ENCODE measurements around the gene PCGF1.
A peak's percentile ranks its signal among the peaks of the same experiment; 100 is the strongest.
"Not testable (repeated sequence)": the region's sequence is repeated elsewhere in the genome, so short reads cannot be mapped to it uniquely, and the experiment has no call there.

PCGF1 gene

DNA sequence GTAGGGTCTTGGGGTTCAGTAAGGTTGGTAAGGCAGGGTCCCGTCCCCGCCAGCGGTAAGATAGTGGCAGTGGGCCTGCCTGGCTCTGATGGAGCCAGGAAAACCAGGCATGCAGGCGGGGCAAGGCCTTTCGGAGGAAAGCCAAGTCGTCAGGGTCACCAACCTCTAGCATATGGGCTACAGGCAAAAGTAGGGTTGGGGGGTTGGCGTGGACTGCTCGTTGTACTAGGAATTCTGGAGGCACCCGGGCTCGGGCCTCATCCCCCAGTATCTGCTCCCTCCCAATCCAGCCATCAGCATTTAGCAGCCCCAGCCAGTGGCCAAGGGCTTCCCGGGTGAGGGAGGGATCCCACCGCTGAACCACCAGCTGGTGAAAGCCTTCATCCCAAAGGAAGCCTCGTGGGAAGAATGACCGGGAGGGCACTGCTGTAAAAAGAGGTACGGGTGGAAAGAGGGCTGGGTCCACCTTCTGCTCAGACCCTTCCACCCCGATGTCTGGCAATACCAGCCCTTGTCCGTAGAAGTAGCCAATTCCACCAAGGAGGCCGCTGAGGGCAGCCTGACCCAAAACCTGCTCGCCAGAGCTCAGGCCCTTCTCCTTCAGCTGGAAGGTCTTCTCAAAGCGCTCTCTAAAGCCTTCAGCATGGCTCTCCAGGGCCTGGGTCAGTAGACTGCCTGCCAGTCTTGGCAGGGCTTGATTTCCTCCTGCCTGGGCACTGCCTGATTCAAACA, 45.3 kb downstream of the PCGF1 start:
- Histone ChIP-seq H3K4me1 (ENCODE audit: control insufficient read depth in 1 of 2, insufficient read depth in 1 of 2, low read depth in 1 of 2, low read length in 1 of 2) (peaks cover 24 to 34% of the 10 kb centered on the region in 2 experiments), H3K9me3 (no peaks in the 10 kb centered on the region), H3K4me3 (ENCODE audit: low read depth in 1 of 2, low read length in 1 of 2) (no peak overlapping the region)

DNA sequence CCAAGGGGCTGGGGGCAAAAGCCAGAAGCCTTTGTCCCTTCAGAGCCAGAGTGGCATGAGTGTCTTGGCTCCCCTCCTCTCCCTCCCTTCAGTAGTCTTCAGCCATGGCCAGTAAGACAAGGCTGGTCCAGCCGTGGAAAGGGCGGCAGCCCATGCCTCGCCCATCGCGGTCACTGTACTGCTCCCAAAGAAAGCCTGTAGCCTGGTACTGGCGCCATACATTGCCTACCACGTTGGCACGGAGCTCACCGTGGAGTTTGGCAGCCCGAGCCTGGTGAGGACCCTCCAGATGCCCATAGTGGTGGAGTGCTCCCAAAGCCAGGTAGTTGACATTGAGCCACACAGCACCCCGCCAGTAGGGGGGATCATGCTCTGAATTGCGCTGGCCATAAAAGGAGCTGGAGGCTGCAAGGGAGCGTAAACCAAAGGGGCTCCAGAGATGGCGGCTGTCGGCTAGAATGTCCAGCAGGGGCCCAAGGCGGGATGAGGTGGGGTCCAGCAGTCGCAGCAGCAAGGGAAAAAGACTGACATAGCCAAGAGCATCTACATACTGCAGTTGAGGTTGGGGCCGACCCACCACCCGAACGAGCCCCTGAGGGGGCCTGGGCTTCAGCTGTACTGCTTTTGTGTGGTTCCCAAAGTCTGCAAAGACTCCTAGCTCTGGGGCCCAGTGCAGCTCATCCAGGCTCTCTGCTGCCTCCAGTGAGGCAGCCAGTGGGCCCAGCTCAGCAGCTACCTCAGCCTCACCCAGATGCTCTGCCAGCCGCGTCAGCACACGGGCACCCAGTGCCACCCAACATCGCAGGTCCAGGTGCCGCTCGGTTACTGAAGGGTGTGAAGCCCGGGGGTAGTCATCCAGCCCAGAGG, 46.1 kb downstream of the PCGF1 start:
- TF ChIP-seq, protein P1, sequence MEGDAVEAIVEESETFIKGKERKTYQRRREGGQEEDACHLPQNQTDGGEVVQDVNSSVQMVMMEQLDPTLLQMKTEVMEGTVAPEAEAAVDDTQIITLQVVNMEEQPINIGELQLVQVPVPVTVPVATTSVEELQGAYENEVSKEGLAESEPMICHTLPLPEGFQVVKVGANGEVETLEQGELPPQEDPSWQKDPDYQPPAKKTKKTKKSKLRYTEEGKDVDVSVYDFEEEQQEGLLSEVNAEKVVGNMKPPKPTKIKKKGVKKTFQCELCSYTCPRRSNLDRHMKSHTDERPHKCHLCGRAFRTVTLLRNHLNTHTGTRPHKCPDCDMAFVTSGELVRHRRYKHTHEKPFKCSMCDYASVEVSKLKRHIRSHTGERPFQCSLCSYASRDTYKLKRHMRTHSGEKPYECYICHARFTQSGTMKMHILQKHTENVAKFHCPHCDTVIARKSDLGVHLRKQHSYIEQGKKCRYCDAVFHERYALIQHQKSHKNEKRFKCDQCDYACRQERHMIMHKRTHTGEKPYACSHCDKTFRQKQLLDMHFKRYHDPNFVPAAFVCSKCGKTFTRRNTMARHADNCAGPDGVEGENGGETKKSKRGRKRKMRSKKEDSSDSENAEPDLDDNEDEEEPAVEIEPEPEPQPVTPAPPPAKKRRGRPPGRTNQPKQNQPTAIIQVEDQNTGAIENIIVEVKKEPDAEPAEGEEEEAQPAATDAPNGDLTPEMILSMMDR (IDR thresholded peaks at IDR 0.05) = no peak
- H3K4me3 ChIP-seq (ENCODE audit: low read depth in 1 of 2, low read length in 1 of 2) = no peak overlapping the region
- peaks cover 32 to 41% of the 10 kb centered on the region in 2 experiments for H3K4me1 ChIP-seq (ENCODE audit: control insufficient read depth in 1 of 2, insufficient read depth in 1 of 2, low read depth in 1 of 2, low read length in 1 of 2)
- H3K27me3 ChIP-seq = no peaks in the 10 kb centered on the region
- no peak overlapping the region for H3K27ac ChIP-seq
- H3K9me3 ChIP-seq = no peaks in the 10 kb centered on the region
- peaks cover 20% of the 10 kb centered on the region for H3K36me3 ChIP-seq

More for the DNA sequence above, 45.3 kb downstream of the PCGF1 start:
- H3K36me3 ChIP-seq = peaks cover 20% of the 10 kb centered on the region
- TF ChIP-seq, protein P1 (IDR thresholded peaks at IDR 0.05) = no peak
- no peaks in the 10 kb centered on the region for H3K27me3 ChIP-seq
- no peak overlapping the region for H3K27ac ChIP-seq

DNA sequence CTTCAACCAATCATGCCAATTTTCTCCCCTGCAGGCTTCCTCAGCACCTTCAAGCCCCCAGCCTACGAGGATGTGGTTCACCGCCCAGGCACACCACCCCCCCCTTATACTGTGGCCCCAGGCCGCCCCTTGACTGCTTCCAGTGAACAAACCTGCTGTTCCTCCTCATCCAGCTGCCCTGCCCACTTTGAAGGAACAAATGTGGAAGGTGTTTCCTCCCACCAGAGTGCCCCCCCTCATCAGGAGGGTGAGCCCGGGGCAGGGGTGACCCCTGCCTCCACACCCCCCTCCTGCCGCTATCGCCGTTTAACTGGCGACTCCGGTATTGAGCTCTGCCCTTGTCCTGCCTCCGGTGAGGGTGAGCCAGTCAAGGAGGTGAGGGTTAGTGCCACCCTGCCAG, 47.3 kb downstream of the PCGF1 start:
- H3K36me3 ChIP-seq = peaks cover 24% of the 10 kb centered on the region
- H3K27me3 ChIP-seq; H3K27ac ChIP-seq; H3K4me3 ChIP-seq (ENCODE audit: low read depth in 1 of 2, low read length in 1 of 2); H3K9me3 ChIP-seq: not testable (repeated sequence)
- H3K4me1 ChIP-seq (ENCODE audit: control insufficient read depth in 1 of 2, insufficient read depth in 1 of 2, low read depth in 1 of 2, low read length in 1 of 2) = peaks cover 40 to 45% of the 10 kb centered on the region in 2 experiments

DNA sequence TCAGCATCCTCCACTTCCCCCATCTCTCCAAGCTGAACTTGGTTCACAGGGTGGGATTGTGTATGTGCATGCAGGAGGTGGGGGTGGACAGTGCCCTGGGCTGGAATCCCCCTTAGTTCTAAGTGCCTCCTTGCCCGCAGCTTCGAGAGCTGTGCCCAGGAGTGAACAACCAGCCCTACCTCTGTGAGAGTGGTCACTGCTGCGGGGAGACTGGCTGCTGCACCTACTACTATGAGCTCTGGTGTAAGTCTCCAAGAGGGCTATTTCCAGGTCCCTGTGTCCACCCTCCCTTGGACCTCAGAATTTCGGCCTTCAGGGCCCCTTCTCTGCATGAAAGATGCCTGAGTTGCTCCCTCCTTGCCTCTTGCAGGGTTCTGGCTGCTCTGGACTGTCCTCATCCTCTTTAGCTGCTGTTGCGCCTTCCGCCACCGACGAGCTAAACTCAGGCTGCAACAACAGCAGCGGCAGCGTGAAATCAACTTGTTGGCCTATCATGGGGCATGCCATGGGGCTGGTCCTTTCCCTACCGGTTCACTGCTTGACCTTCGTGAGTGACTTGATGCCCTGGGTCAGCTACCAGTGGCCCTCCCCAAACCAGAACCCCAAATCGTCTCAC, 47.9 kb downstream of the PCGF1 start:
- H3K27me3 ChIP-seq; H3K27ac ChIP-seq; H3K9me3 ChIP-seq; H3K4me3 ChIP-seq (ENCODE audit: low read depth in 1 of 2, low read length in 1 of 2): not testable (repeated sequence)
- Histone ChIP-seq H3K4me1 (ENCODE audit: control insufficient read depth in 1 of 2, insufficient read depth in 1 of 2, low read depth in 1 of 2, low read length in 1 of 2) (peaks cover 42 to 47% of the 10 kb centered on the region in 2 experiments), H3K36me3 (peaks cover 24% of the 10 kb centered on the region)

DNA sequence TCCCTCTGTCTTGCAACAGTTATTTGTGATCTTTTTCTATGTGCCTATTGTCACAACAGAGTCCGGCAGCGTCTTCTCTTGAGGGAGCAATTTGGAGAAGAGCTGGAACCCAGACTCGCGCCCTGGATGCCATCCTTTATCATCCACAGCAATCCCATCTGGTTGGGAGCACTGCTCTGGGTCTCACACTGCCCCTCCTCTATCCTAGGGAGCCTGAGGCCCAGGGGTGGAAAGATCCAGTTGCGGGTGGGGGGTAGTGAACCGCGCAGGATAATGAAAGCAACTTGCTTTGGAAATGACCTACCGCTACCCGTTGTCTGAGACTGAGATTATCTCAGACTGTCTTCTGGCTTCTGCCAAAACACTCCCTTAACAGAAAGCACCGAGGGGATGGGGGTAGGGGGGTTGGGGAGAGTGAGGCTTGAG, 48.5 kb downstream of the PCGF1 start:
- H3K4me3 ChIP-seq (ENCODE audit: low read depth in 1 of 2, low read length in 1 of 2) = peak overlapping the region; percentile 67 to 91
- no peaks in the 10 kb centered on the region for H3K9me3 ChIP-seq
- TF ChIP-seq, protein P1 (IDR thresholded peaks at IDR 0.05) = no peak
- peak overlapping the region; percentile 93 for H3K27ac ChIP-seq
- H3K36me3 ChIP-seq = peaks cover 24% of the 10 kb centered on the region
- H3K4me1 ChIP-seq (ENCODE audit: control insufficient read depth in 1 of 2, insufficient read depth in 1 of 2, low read depth in 1 of 2, low read length in 1 of 2) = peaks cover 40 to 45% of the 10 kb centered on the region in 2 experiments
- no peaks in the 10 kb centered on the region for H3K27me3 ChIP-seq

DNA sequence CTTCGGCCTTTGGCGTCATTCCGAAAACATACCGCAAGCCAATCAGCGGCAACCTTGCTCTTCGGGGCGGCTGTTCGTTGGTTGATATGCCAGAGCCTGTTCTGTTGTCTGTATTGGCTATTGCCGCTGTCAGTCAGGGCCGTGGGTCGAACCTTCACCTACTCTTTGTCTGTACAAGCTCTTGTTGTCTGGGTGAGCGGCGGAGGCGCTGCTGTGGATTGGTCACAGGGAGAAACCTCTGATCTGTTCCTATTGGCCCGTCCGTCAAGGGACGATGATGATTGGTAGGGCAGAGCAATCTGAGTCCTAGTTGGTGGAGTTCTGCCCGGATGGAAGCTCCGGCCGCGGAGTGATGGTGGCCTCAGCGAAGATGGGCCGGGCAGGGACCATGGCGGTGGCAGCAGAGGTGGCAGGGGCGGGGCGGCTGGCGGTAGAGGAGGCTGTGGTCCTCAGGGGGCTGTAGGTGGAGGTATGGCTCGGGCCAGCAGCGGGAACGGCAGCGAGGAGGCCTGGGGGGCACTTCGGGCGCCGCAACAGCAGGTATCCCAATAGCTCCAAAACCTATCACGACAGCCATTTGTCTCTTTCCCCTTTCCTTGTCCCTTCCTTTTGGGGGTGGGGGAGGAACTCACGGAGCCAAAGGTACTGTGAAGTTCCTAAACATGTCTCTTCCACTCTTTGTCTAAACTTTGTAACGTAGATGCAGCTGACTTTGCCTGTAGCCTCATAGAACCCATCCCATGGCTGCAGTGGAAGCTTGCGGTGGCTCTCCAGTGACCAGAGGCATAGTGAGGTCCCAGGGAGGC, 49.2 kb downstream of the PCGF1 start, which contains the start of gene WBP1:
Gene WBP1, plus strand, starts transcription at position 307 of the 806 bp plus-strand sequence. Its CDS starts 165 bp downstream, at position 472.
- TF ChIP-seq, protein P1 (IDR thresholded peaks at IDR 0.05) = no peak
- H3K4me1 ChIP-seq (ENCODE audit: control insufficient read depth in 1 of 2, insufficient read depth in 1 of 2, low read depth in 1 of 2, low read length in 1 of 2) = peaks cover 40 to 44% of the 10 kb centered on the region in 2 experiments
- peak within 1 kb of the TSS; percentile 93 for H3K27ac ChIP-seq
- H3K9me3 ChIP-seq = no peaks in the 10 kb centered on the region
- peaks cover 24% of the 10 kb centered on the region for H3K36me3 ChIP-seq
- peak within 1 kb of the TSS; percentile 67 to 91 for H3K4me3 ChIP-seq (ENCODE audit: low read depth in 1 of 2, low read length in 1 of 2)
- H3K27me3 ChIP-seq = no peaks in the 10 kb centered on the region

Measured in neutrophil (primary cell).